Caki2 (cell line): ENCODE data around the gene ADAMTS2. TPM values are rescaled to one million over a fixed set of nuclear protein-coding genes. Genes with fewer than 3 reads are reported as not detected.

Experiments
- DNase-seq: peaks from one replicate; pipeline ENCODE4 v3.0.0-alpha.2; 2015; ENCODE audit warnings: low read depth
- in situ Hi-C: cut with HindIII; loops from 2 replicates; pipeline ENCODE4 v1.10.0; 2016; ENCODE audit warnings: low sequenced_read_pairs, low pct_unique_long_range_greater_than_20kb, mixed read lengths
- total RNA-seq: library from RNA; depleted of rRNA; stranded (reverse); fragments of >200 nt; shearing (Covaris generic); gene quantifications from 2 replicates; pipeline ENCODE4 v1.2.3, GENCODE V29; 2014; ENCODE audit warnings: low replicate concordance

Gene ADAMTS2
- total RNA-seq, 1 experiment from 2014 or later: 5.0 TPM

GRCh38 chr5:179208706-179209358 is 136.4 kb downstream of the ADAMTS2 start:
- in situ Hi-C loops: no loop called here
- DNase-seq: no peak

DNA sequence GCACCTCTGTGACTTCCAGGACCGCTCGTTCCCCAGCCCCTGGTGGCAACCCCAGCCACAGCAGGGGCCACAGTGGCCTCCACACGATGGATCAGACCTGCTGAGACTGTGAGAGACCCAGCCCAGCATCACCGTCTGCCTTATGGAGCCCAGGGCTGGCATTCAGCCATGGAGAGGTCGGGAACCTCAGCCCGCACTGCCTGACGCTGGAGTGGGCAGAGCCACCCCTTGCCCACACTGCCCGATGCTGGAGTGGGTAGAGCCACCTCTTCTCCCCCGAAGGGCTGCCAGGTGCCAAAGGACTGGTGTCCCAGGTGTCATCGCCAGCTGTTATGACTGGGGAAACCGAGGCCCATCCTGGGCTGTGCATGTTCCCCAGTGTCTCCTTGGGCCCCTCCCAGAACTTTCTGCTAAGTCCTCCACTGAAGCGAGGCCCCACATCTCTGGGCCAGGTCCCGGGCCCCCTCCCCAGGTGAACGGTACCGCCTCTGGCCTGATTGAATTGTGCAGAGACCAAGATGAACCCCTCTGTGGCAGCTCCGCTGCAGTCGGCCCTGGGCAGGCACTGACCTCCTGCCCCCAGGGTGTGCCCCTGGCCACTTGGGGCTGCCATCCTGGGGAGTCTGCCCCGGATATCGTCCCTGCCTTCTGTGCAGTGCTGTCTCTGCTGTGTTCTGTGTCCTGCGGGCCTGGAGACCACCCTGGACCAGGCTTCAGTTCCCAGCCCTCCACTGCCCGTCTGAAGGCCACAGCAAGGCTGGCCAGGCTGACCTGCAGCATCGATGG is 137.1 kb downstream of the ADAMTS2 start:
- in situ Hi-C loops: no loop called here
- no peak for DNase-seq

GRCh38 chr5:179207470-179207869 is 137.8 kb downstream of the ADAMTS2 start:
- in situ Hi-C loops: no loop called here

DNA sequence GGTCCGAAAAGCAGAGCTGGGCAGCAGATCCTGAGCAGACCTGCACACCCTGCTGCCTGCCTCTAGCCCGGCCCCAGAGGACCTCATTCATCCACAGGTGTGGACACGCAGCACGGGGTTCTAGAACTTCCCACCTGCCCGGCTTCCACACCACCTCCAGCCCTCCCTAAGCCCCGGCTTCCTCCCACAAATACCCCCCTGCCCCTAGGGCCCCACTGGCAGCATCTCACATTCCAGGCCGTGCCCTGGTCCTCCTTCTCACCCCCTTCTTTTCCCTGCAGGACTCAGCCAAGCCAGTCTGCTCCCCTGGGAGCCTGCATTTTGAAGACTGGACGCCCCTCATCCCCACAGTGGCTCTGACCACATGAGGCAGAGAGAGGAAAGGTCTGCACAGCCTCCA is 138.9 kb downstream of the ADAMTS2 start:
- in situ Hi-C loops: no loop called here
- DNase-seq: no peak

More at GRCh38 chr5:179207470-179207869, 137.8 kb downstream of the ADAMTS2 start:
- no peak for DNase-seq

DNA sequence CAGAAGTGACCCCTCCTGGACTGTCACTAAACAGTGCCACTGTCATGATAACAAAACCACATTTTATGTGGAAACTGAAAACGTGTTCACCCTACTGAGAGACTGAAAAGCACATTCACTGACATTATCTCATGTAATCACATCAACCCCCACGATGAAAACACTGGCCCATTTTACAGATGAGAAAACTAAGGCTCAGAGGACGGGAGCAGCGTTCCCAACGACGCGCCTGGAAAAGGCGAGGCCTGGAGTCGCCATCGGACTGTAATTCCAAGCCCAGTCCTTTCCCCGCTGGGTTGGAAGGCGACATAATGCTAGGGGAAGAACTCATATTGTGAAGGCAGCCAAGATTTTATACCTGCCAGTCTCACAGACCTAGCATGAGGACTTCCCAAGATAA is 140.0 kb downstream of the ADAMTS2 start:
- no peak for DNase-seq
- in situ Hi-C loops: no loop called here

DNA sequence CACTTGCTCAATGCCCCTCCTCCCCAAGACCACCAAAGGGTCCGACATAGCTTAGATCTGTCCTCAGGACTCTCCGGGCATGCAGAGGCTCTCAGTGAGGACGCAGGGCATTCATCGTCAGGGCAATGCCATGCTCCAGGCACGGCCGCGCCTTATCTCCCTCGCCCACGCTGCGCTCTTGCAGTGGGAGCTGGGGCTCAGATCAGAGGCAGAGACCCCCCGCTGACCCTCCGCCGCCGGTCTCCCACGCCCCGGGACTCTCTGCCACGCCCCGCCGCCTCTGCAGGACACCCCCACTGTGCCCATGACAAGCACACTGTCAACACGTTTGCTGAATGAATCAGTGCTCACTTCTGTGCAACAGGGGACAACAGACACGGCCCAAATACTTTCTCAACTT is 140.7 kb downstream of the ADAMTS2 start:
- in situ Hi-C loops: no loop called here

GRCh38 chr5:179203248-179203647 is 142.0 kb downstream of the ADAMTS2 start:
- in situ Hi-C loops: no loop called here
- no peak for DNase-seq

More for the DNA sequence above, 140.7 kb downstream of the ADAMTS2 start:
- no peak for DNase-seq

GRCh38 chr5:179201986-179202385 is 143.3 kb downstream of the ADAMTS2 start:
- in situ Hi-C loops: no loop called here

GRCh38 chr5:179199246-179199645 is 146.0 kb downstream of the ADAMTS2 start:
- no peak for DNase-seq
- in situ Hi-C loops: no loop called here

More at GRCh38 chr5:179201986-179202385, 143.3 kb downstream of the ADAMTS2 start:
- DNase-seq: no peak

DNA sequence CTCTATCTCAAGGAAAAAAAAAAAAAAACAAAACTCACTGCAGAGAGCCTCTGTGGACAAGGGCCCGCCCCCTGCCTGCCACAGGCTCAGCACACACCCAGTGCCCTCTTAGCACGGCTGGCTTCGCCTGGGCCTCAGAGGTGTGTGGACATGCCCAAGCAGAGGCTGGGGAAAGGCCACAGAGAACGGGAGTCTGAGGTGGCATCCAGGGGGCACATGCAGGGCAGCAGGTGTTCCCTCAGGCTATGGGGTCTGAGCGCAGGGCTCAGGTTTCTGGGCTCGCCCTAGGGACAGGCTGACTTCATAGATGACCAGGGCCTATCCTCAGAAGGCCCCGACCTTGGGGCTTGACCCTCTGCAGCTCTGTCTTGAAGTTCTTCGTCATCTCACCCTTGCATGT is 146.4 kb downstream of the ADAMTS2 start:
- in situ Hi-C loops: no loop called here
- DNase-seq: no peak

GRCh38 chr5:179196405-179197079 is 148.7 kb downstream of the ADAMTS2 start:
- in situ Hi-C loops: no loop called here
- DNase-seq: no peak

DNA sequence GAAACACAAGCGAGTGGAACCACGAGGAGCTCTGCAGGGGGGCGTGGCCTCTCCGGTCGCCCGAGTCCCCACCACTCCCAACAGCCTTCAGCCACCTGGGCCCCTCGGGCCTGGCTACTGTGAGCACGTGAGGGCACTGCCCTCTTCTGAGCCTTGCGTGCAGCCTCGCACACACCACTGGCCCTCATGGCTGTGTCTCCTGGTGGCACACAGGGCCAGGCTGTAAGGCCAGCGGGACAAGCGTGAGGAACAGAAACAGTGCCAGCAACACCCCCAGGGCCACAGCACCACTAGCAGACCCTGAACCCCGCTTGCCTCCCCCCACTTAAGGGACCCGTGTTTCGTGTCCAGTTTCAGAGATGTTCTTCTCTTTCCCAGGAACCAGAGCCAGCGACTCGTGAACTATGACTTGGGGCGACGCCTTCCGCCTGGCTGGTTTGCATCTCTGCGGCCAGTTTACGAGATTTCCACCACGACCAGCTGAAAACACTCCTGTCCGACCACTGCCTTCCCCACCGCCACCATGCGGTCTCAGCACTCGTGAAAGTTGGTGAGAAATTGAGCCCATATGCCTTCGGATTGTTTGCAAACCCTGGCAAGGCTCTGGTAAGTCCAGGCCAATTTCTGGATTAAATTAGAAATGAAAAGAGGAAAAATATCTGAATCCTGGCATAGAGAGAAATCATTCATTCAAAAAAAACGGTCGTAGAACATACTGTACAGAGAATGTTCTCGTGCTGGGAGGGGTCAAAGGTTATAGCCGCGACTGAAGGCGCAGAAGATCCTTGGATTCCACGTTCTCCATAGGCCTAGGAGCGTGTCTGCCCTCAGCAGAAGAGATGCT is 149.5 kb downstream of the ADAMTS2 start:
- no peak for DNase-seq
- in situ Hi-C loops: no loop called here

DNA sequence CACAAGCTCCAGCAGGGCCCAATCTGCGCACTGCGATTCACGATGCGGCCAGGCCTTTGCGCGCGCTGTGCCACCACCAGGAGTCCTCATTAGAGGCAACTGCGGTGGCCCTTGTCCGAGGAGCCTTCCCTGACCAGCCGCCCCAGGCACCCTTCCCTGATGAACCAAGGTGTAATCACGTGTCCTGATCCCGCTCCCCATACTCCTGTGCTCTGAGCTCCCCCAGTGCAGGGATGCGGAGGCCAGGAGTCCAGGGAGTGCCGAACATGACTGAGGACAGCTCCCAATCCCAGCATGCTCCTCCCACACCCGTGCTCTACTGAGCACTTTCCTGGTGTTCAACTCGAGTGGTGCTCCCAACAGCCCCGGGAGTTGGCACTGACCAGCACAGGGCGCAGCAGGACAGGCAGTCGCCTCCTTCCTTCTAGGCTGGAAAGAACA is 150.3 kb downstream of the ADAMTS2 start:
- no peak for DNase-seq
- in situ Hi-C loops: no loop called here

- no peak for DNase-seq
- in situ Hi-C loops: no loop called here
These were observed 150.9 kb downstream of the ADAMTS2 start for GRCh38 chr5:179194201-179194910.

DNA sequence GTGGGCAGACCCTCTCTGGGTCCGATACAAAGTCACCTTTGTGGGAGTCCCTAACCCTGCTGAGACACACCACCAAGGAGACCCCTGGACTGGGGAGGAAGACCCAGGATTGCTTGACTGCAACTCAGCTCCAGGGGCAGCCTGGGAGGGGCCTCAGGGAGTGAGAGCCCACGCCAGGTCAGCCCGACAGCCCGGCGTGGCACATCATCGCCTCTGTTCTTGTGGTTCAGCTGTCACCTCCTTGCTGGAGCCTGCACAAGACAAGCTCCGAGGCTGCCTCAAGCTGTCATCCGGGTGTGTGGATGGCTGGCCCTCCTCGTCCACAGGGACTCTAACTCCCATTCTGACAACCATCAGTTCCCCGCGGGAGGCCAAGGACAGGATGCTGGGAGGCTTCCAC is 151.5 kb downstream of the ADAMTS2 start:
- in situ Hi-C loops: no loop called here
- no peak for DNase-seq

GRCh38 chr5:179192891-179193470 is 152.3 kb downstream of the ADAMTS2 start:
- no peak for DNase-seq
- in situ Hi-C loops: no loop called here

DNA sequence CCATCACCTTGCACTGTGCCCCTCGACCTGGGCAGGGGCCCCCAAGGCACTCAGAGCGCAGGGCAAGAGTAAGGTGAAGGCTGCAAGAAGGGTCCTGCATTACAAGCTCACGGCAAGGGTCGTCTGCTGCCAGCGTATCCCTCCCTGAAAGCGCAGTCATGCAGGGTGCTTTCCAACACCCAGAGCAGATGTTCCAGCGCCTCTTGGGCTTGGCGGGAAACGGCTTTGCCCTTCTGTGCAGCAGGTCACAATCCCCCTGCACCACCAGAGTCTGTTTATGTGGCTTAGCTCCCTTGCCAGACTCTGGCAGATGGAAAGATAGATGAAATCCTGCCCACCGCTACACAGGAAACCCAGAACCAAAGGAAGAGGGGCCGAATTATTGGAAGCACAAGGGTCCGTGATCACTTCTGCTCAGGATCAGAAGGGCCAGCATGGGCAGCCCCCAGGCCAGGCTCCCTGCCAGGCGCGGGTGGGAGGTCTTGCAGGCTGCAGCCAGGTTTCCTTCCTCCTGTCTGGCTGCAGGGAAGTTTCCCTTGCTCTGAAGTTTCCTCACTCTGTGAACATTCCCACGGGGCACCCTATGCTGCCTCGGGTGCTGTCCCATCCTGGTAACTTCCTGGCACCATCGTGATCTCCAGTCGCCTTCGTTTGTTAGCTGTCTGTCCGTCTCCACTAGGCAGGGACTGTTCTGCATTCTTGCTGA is 152.9 kb downstream of the ADAMTS2 start:
- in situ Hi-C loops: no loop called here
- DNase-seq: no peak
